GM10266 (cell line): ENCODE measurements around the gene NOSTRIN.

Source experiments
- DNase-seq: peaks from one replicate; pipeline ENCODE4 v3.0.0; 2012; ENCODE audit errors: extremely low spot score
- TF ChIP-seq, protein P1 (sequence below): IDR thresholded peaks from 2 replicates; pipeline ENCODE4 v1.5.1; 2012; ENCODE audit warnings: mild to moderate bottlenecking, low read depth; ENCODE audit not compliant: control insufficient read depth, insufficient read depth; ENCODE audit errors: missing control alignments

NOSTRIN gene

DNA sequence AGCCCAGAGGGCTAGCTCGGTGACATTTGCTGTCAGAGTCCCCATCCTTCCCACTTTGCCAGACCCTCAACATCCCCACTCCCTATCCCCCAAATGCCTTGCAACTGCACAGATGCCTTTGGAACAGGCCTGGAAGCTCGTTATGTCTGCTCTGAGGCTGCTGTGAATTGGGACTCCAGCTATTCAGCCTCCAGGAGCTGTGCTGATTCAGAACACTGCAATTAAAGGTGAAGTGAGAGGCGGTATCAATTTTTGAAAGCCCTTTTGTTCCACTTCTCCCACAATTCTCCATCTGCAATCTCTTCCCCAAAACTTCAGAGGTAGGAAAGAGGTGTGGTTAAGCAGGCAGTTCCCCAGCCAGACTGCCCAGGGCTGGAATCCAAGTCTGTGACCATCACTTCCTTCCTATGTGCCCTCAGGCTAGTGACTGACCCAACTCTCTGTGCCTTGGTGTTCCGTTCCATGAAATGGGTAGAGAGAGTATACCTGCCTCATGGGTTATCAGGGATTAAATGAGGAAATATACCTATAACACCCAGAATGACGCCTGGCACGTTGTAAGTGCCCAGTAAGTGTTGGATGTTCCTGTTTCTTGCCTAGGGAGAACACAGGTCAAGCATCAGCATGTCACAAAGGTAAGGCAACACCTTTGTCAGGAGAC lies 17.5 kb downstream of the NOSTRIN start:
- no peak for DNase-seq
- TF ChIP-seq, protein P1, sequence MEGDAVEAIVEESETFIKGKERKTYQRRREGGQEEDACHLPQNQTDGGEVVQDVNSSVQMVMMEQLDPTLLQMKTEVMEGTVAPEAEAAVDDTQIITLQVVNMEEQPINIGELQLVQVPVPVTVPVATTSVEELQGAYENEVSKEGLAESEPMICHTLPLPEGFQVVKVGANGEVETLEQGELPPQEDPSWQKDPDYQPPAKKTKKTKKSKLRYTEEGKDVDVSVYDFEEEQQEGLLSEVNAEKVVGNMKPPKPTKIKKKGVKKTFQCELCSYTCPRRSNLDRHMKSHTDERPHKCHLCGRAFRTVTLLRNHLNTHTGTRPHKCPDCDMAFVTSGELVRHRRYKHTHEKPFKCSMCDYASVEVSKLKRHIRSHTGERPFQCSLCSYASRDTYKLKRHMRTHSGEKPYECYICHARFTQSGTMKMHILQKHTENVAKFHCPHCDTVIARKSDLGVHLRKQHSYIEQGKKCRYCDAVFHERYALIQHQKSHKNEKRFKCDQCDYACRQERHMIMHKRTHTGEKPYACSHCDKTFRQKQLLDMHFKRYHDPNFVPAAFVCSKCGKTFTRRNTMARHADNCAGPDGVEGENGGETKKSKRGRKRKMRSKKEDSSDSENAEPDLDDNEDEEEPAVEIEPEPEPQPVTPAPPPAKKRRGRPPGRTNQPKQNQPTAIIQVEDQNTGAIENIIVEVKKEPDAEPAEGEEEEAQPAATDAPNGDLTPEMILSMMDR = no peak

DNA sequence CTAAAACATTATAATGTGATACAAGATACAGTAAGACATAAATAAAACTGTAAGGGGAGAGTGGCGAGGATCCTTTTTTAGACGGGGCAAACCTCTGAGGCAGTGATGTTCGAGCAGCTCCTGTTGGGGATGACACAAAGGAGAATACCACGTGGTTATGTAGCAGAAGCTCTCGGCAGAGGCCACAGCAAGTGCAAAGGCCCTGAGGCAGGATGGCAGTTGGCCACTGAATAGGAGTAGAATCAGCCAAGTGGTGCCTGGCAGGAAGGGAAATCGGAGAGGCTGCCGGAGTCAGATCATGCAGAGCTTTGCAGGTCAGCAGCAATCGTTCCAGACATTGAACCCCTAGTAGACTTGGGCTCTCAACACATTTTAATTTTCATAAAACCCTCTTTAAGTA lies 19.1 kb downstream of the NOSTRIN start:
- no peak for DNase-seq
- TF ChIP-seq, protein P1 = no peak

- TF ChIP-seq, protein P1 = no peak
- DNase-seq = no peak
These were observed 19.6 kb downstream of the NOSTRIN start for GRCh38 chr2:168821992-168822391.

GRCh38 chr2:168825126-168825525 lies 22.7 kb downstream of the NOSTRIN start:
- DNase-seq = no peak
- TF ChIP-seq, protein P1 = no peak

GRCh38 chr2:168830958-168831357 lies 28.5 kb downstream of the NOSTRIN start:
- TF ChIP-seq, protein P1 = no peak
- DNase-seq = no peak

DNA sequence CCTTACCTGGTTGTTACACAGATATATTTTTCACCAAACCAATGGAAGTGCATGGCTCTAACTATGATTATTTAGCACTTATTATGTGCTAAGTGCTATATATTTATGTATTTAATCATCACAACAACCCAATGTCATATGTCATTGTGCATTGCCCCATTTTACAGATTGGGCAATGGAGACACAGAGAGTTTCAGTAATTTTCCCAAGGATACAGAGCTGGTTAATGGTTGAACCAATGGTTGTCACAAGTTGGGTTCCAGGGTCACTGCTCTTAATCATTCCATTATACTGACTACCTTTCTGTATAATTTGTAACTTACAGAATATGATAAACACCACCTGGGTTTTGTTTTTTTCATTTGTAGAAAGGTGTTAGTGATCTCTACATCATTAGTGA lies 29.2 kb downstream of the NOSTRIN start:
- TF ChIP-seq, protein P1 = no peak
- no peak for DNase-seq

- TF ChIP-seq, protein P1 = no peak
- no peak for DNase-seq
These were observed 33.5 kb downstream of the NOSTRIN start for GRCh38 chr2:168835969-168836368.
